ENCODE data around the gene TNFRSF12A. TPM values are rescaled to one million over a fixed set of nuclear protein-coding genes. Genes with fewer than 3 reads are reported as not detected.

Gene TNFRSF12A
- total and polyA plus RNA-seq, 2 of the 4 experiments (the other 2 are of a cell fraction) = 103 to 304 TPM

DNA sequence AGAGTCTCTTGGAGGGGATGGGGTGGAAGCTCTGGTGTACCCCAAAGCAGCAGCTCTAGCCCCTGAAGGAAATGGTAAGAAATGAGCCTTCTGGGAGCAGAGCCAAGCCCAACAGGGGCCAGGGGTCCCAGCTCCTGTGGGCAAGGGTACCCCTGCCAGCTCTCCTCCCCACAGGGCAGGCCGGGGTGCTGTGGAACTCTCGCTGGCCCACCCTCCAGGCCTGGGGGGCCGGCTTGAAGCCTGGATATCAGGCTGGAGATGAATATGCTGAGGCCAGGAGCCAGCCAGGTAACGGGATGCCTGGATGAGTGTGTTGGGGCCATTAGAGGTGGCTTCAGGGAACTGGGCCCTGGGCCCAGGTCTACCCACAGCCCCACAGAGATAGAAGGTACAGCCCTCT, 19.6 kb upstream of the TNFRSF12A start:
- WGBS, 2 experiments (ENCODE audit: extremely low coverage in 2 of 2, insufficient read length in 1 of 2) = 80% methylated on average over 1 of the region's 4 CpGs; no CpG with 5 or more reads in 1 of the 2 experiments
- H3K18ac ChIP-seq (ENCODE audit: low read depth, low read length) = no peak overlapping the region
- no peak overlapping the region for H2AFZ ChIP-seq (replicated peaks; ENCODE audit: low read length, poor library complexity)
- no peak overlapping the region for H3K4ac ChIP-seq (ENCODE audit: low read depth, low read length)
- no peak overlapping the region for H3K56ac ChIP-seq (ENCODE audit: extremely low read depth, insufficient read depth, low read length)
- no peak overlapping the region for H2BK5ac ChIP-seq (ENCODE audit: low read depth, low read length, poor library complexity, severe bottlenecking)
- ChIA-PET POLR2A (ENCODE audit: unreplicated experiment) (no interaction called here), CTCF (interaction anchor here (1.3 kb wide), 1 partner anchor 31 kb away, joined by 6 read pairs; no protein-coding TSS in a partner anchor)
- no peaks in the 10 kb centered on the region for H3K9me3 ChIP-seq (ENCODE audit: control insufficient read depth, insufficient read depth, low read length)
- H3K36me3 ChIP-seq (ENCODE audit: control insufficient read depth, insufficient read depth, low read length) = no peaks in the 10 kb centered on the region
- H3K27me3 ChIP-seq (ENCODE audit: control insufficient read depth, insufficient read depth, low read length) = peaks cover 53% of the 10 kb centered on the region
- H3K9me1 ChIP-seq (ENCODE audit: insufficient read depth, low read length) = no peaks in the 10 kb centered on the region
- H2AK9ac ChIP-seq (replicated peaks; ENCODE audit: low read depth, low read length, poor library complexity) = no peak overlapping the region
- H2BK120ac ChIP-seq (ENCODE audit: low read depth, low read length) = no peak overlapping the region
- H3K4me3 ChIP-seq (ENCODE audit: insufficient read depth, low read depth, low read length) = no peak overlapping the region
- no peak overlapping the region for H3K23ac ChIP-seq (ENCODE audit: low read depth, low read length)
- H2BK15ac ChIP-seq (ENCODE audit: low read depth, low read length) = no peak overlapping the region
- no peaks in the 10 kb centered on the region for H3K79me1 ChIP-seq (ENCODE audit: low read depth in 1 of 2, low read length in 2 of 2)
- no peak overlapping the region for H3K4me2 ChIP-seq (ENCODE audit: low read depth, low read length)
- H4K8ac ChIP-seq (ENCODE audit: low read depth in 2 of 2, low read length in 2 of 2) = no peak overlapping the region
- H3K14ac ChIP-seq (replicated peaks; ENCODE audit: low read depth, low read length) = no peak overlapping the region
- DNase-seq = no peak
- no TSS peak for BruUV-seq (replicated peaks)
- H3K9ac ChIP-seq (ENCODE audit: low read depth, low read length) = no peak overlapping the region
- no peak overlapping the region for H4K91ac ChIP-seq (ENCODE audit: insufficient read depth, low read depth, low read length)
- in situ Hi-C loops (cut with MboI; ENCODE audit: low sequenced_read_pairs) = no loop called here
- TF ChIP-seq SMC3 (IDR thresholded peaks at IDR 0.05; ENCODE audit: low read depth, low read length) = no peak
- no peak for TF ChIP-seq MAZ (IDR thresholded peaks at IDR 0.05; ENCODE audit: borderline replicate concordance, low read depth, low read length)
- TF ChIP-seq, protein P1, sequence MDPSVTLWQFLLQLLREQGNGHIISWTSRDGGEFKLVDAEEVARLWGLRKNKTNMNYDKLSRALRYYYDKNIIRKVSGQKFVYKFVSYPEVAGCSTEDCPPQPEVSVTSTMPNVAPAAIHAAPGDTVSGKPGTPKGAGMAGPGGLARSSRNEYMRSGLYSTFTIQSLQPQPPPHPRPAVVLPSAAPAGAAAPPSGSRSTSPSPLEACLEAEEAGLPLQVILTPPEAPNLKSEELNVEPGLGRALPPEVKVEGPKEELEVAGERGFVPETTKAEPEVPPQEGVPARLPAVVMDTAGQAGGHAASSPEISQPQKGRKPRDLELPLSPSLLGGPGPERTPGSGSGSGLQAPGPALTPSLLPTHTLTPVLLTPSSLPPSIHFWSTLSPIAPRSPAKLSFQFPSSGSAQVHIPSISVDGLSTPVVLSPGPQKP (IDR thresholded peaks at IDR 0.05; ENCODE audit: borderline replicate concordance, low read depth, low read length) = no peak
- no peak for TF ChIP-seq BHLHE40 (IDR thresholded peaks at IDR 0.05; ENCODE audit: low read depth, low read length)
- no peak for TF ChIP-seq MXI1 (IDR thresholded peaks at IDR 0.05; ENCODE audit: borderline replicate concordance, low read depth, low read length)
- no peak for TF ChIP-seq POLR2A (IDR thresholded peaks at IDR 0.05; ENCODE audit: low read depth, low read length)
- no peak for TF ChIP-seq NFE2L2 (IDR thresholded peaks at IDR 0.05; ENCODE audit: low read depth, low read length)
- TF ChIP-seq, protein P2, sequence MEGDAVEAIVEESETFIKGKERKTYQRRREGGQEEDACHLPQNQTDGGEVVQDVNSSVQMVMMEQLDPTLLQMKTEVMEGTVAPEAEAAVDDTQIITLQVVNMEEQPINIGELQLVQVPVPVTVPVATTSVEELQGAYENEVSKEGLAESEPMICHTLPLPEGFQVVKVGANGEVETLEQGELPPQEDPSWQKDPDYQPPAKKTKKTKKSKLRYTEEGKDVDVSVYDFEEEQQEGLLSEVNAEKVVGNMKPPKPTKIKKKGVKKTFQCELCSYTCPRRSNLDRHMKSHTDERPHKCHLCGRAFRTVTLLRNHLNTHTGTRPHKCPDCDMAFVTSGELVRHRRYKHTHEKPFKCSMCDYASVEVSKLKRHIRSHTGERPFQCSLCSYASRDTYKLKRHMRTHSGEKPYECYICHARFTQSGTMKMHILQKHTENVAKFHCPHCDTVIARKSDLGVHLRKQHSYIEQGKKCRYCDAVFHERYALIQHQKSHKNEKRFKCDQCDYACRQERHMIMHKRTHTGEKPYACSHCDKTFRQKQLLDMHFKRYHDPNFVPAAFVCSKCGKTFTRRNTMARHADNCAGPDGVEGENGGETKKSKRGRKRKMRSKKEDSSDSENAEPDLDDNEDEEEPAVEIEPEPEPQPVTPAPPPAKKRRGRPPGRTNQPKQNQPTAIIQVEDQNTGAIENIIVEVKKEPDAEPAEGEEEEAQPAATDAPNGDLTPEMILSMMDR (conservative IDR thresholded peaks at IDR 0.05; ENCODE audit: low read depth, low read length) = no peak
- TF ChIP-seq CEBPB (IDR thresholded peaks at IDR 0.05; ENCODE audit: low read depth, low read length) = no peak
- no peak for TF ChIP-seq RAD21 (IDR thresholded peaks at IDR 0.05; ENCODE audit: low read length)
- TF ChIP-seq RCOR1 (IDR thresholded peaks at IDR 0.05; ENCODE audit: insufficient replicate concordance, low read length) = no peak
- TF ChIP-seq, protein P3, sequence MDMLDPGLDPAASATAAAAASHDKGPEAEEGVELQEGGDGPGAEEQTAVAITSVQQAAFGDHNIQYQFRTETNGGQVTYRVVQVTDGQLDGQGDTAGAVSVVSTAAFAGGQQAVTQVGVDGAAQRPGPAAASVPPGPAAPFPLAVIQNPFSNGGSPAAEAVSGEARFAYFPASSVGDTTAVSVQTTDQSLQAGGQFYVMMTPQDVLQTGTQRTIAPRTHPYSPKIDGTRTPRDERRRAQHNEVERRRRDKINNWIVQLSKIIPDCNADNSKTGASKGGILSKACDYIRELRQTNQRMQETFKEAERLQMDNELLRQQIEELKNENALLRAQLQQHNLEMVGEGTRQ (IDR thresholded peaks at IDR 0.05; ENCODE audit: low read depth, low read length) = no peak
- no peak for TF ChIP-seq MAFK (IDR thresholded peaks at IDR 0.05; ENCODE audit: low read depth, low read length)
- no peak for TF ChIP-seq CHD1 (IDR thresholded peaks at IDR 0.05; ENCODE audit: low read depth, low read length)
- no peak for TF ChIP-seq RFX5 (IDR thresholded peaks at IDR 0.05; ENCODE audit: low read depth, low read length)
- no peak for TF ChIP-seq FOS (IDR thresholded peaks at IDR 0.05; ENCODE audit: low read depth, low read length)
- ATAC-seq (ENCODE audit: low read depth) = no peak
- no peak overlapping the region for H2BK20ac ChIP-seq (ENCODE audit: low read depth, low read length)
- dilution Hi-C loops (cut with HindIII; ENCODE audit: low sequenced_read_pairs, unreplicated experiment) = no loop called here
- intact Hi-C loops (cut with micrococcal nuclease) = no loop called here
- H2AK5ac ChIP-seq (ENCODE audit: low read depth, low read length) = no peak overlapping the region
- no peaks in the 10 kb centered on the region for H4K20me1 ChIP-seq (ENCODE audit: insufficient read depth, low read length)
- no peaks in the 10 kb centered on the region for H3K4me1 ChIP-seq (ENCODE audit: control insufficient read depth, insufficient read depth, low read length)
- no peak overlapping the region for H3K27ac ChIP-seq (ENCODE audit: insufficient read depth, low read length)
- H4K5ac ChIP-seq (ENCODE audit: low read depth, low read length) = no peak overlapping the region

Data from IMR-90 (cell line).